Measurements from ENCODE around the gene TMEM120A. TPM values are rescaled to one million over a fixed set of nuclear protein-coding genes. Genes with fewer than 3 reads are reported as not detected.
A peak's percentile ranks its signal among the peaks of the same experiment; 100 is the strongest.

Gene TMEM120A
- total and polyA plus RNA-seq, 4 donors, result 15.7 to 90.1 (median 57.6) TPM

GRCh38 chr7:75937958-75938786, 56.2 kb downstream of the TMEM120A start:
- Histone ChIP-seq H3K27ac (ENCODE audit: low read depth in 1 of 2, low read length in 1 of 2) (peak overlapping the region in 1 of 2 donors; percentile 43), H3K9ac (ENCODE audit: insufficient read depth in 1 of 2, low read length in 2 of 2) (no peak overlapping the region), H3K27me3 (ENCODE audit: control insufficient read depth in 3 of 3, insufficient read depth in 3 of 3, low read length in 2 of 3) (no peaks in the 10 kb centered on the region), H3K36me3 (ENCODE audit: control insufficient read depth in 4 of 4, insufficient read depth in 4 of 4, low read length in 4 of 4) (peaks cover 0 to 6% (median 0%) of the 10 kb centered on the region in 4 donors), H3K4me1 (ENCODE audit: control insufficient read depth in 5 of 5, insufficient read depth in 5 of 5, low read length in 5 of 5) (peaks cover 0 to 9% (median 0%) of the 10 kb centered on the region in 5 donors), H3K4me3 (no peak overlapping the region), H3K9me3 (ENCODE audit: control insufficient read depth in 4 of 4, insufficient read depth in 3 of 4, low read length in 3 of 4) (peaks cover 0 to 5% (median 0%) of the 10 kb centered on the region in 4 donors)
- DNase-seq (peak in 1 of 3 donors; percentile 21), ATAC-seq (ENCODE audit: insufficient read depth, low FRiP score) (no peak)
- 80 to 84% methylated on average over 15 of the region's 15 CpGs for WGBS, 2 donors
- no peak for TF ChIP-seq CTCF (IDR thresholded peaks at IDR 0.05; ENCODE audit: control extremely low read depth, extremely low read depth)

Small RNAs within 50 kb of the gene (small RNA-seq; reads per million reads assigned to genes)
- gene SNORA14A (ENCODE audit: low replicate concordance), result 2.1 reads per million, percentile 91 among the genes with 10 or more reads in this experiment

Other genes starting within 250 kb of the TMEM120A start
- not detected for gene CCL26, start 222.4 kb downstream of the TMEM120A start, total RNA-seq
- gene CCL26, start 222.4 kb downstream of the TMEM120A start, polyA plus RNA-seq, result 1 to 10 TPM in 1 of 2 donors, under 1 TPM in 1; 0.94 to 2.2 TPM
- 1 to 10 TPM in 1 of 2 donors, not detected in 1; 4.8 TPM for gene CCL24, start 180.8 kb downstream of the TMEM120A start, total RNA-seq
- 1 to 10 TPM; 1.1 to 2.8 TPM for gene CCL24, start 180.8 kb downstream of the TMEM120A start, polyA plus RNA-seq
- gene RHBDD2, start 115.6 kb downstream of the TMEM120A start, total RNA-seq, result 100 to 1,000 TPM in 1 of 2 donors, 10 to 100 TPM in 1; 25.1 to 102 TPM
- gene RHBDD2, start 115.6 kb downstream of the TMEM120A start, polyA plus RNA-seq, result 10 to 100 TPM; 67.0 to 97.1 TPM
- gene POR, start 79.4 kb downstream of the TMEM120A start, total RNA-seq, result 100 to 1,000 TPM; 111 to 284 TPM
- 100 to 1,000 TPM; 243 to 305 TPM for gene POR, start 79.4 kb downstream of the TMEM120A start, polyA plus RNA-seq
- 10 to 100 TPM; 36.6 to 40.3 TPM for gene STYXL1, start 53.4 kb upstream of the TMEM120A start, total RNA-seq
- gene STYXL1, start 53.4 kb upstream of the TMEM120A start, polyA plus RNA-seq, result 10 to 100 TPM; 42.2 to 45.8 TPM
- gene MDH2, start 53.5 kb upstream of the TMEM120A start, total RNA-seq, result 100 to 1,000 TPM in 1 of 2 donors, 10 to 100 TPM in 1; 54.3 to 200 TPM
- 100 to 1,000 TPM in 1 of 2 donors, 10 to 100 TPM in 1; 58.3 to 113 TPM for gene MDH2, start 53.5 kb upstream of the TMEM120A start, polyA plus RNA-seq
- under 1 TPM; 0.14 to 0.83 TPM for gene SRRM3, start 207.3 kb upstream of the TMEM120A start, total RNA-seq
- under 1 TPM; 0.56 to 0.71 TPM for gene SRRM3, start 207.3 kb upstream of the TMEM120A start, polyA plus RNA-seq

All from lung (tissue), 13 donors.